Measurements from ENCODE around the gene PIWIL1.

- TF ChIP-seq CTCF (IDR thresholded peaks at IDR 0.05): no peak
- no peak for TF ChIP-seq POLR2AphosphoS5 (IDR thresholded peaks at IDR 0.05)
Measured at GRCh38 chr12:130384234-130384633, 46.5 kb downstream of the PIWIL1 start.

All from transverse colon (tissue), 4 donors.